Mucosa of rectum (tissue), 2 donors: ENCODE results near the gene SLC13A3.

Source experiments
- H3K27ac ChIP-seq, 2 donors: one replicate each; pipeline ENCODE4 v1.7.0; 2013; ENCODE audit warnings: inconsistent platforms in 2 of 2, low read depth in 2 of 2, low read length in 2 of 2
- H3K27me3 ChIP-seq, 2 donors: one replicate each; pipeline ENCODE4 v1.7.0; 2013; ENCODE audit warnings: low read length in 2 of 2; ENCODE audit not compliant: control insufficient read depth in 2 of 2, insufficient read depth in 2 of 2
- H3K36me3 ChIP-seq, 2 donors: one replicate each; pipeline ENCODE4 v1.7.0; 2013; ENCODE audit warnings: low read length in 2 of 2; ENCODE audit not compliant: control insufficient read depth in 2 of 2, insufficient read depth in 2 of 2
- H3K4me1 ChIP-seq, 2 donors: one replicate each; pipeline ENCODE4 v1.7.0; 2013; ENCODE audit warnings: low read length in 2 of 2, mild to moderate bottlenecking in 1 of 2; ENCODE audit not compliant: control insufficient read depth in 2 of 2, insufficient read depth in 2 of 2
- H3K4me3 ChIP-seq, 2 donors: one replicate each; pipeline ENCODE4 v1.7.0; 2013; ENCODE audit warnings: low read length in 2 of 2
- H3K9ac ChIP-seq, 2 donors: one replicate each; pipeline ENCODE4 v1.7.0; 2013; ENCODE audit warnings: low read length in 2 of 2, low read depth in 1 of 2, mild to moderate bottlenecking in 1 of 2
- H3K9me3 ChIP-seq, 2 donors: one replicate each; pipeline ENCODE4 v1.7.0; 2013; ENCODE audit warnings: low read length in 2 of 2; ENCODE audit not compliant: control insufficient read depth in 2 of 2
- donor health status: healthy.
- donor health status: Normal muscosa, but diverticular disease.

The SLC13A3 gene

DNA sequence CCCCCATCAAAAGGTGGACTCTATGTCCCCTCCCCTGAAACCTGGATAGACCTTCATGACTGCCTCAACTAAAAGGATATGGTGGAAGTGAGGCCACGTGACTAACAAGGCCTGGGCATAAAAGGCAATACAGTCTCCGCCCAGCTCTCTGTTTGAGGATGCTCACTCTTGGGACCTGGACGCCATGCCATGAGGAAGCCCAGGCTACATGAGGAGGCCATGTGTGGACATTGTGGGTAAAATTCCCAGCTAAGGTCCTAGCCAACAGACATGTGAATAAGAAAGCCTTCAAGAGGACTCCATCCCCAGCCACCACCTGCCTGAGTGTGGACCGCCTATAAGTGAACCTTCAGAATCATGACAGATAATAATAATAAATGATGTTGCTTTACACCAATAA is 130.7 kb downstream of the SLC13A3 start:
- no peak overlapping the region for H3K4me3 ChIP-seq
- no peaks in the 10 kb centered on the region for H3K4me1 ChIP-seq
- no peaks in the 10 kb centered on the region for H3K9me3 ChIP-seq
- H3K9ac ChIP-seq, result no peak overlapping the region
- peaks cover 0 to 4% of the 10 kb centered on the region in 2 donors for H3K27me3 ChIP-seq
- H3K36me3 ChIP-seq, result no peaks in the 10 kb centered on the region
- no peak overlapping the region for H3K27ac ChIP-seq

DNA sequence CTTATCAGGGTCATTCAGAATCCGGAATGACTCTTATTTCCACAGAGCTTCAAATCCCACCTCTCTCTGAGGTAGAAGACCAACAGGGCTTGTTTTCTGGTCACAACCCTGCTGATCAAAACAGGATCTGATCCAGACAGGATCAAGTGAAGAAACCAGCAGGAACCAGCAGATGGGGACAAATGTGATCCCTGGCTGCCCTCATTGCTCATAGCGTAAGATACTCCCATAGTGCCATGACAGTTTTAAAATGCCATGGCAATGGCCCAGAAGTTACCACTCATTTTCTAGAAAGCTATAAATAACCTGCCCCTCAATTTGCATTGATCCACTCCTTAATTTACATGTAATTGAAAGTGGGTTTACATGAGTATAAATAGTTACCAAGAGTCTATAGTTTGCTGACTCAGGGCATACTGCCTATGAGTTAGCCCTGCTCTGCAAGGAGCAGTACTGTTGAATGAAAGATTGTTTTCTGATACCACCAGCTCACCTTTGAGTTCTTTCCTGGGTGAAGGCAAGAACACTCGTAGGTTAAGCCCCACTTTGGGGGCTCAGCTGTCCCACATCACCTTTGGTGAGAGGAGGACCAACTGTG is 131.7 kb downstream of the SLC13A3 start:
- H3K4me1 ChIP-seq, result no peaks in the 10 kb centered on the region
- no peaks in the 10 kb centered on the region for H3K36me3 ChIP-seq
- peaks cover 0 to 4% of the 10 kb centered on the region in 2 donors for H3K27me3 ChIP-seq
- H3K27ac ChIP-seq, result no peak overlapping the region
- no peaks in the 10 kb centered on the region for H3K9me3 ChIP-seq
- no peak overlapping the region for H3K4me3 ChIP-seq
- H3K9ac ChIP-seq, result no peak overlapping the region

DNA sequence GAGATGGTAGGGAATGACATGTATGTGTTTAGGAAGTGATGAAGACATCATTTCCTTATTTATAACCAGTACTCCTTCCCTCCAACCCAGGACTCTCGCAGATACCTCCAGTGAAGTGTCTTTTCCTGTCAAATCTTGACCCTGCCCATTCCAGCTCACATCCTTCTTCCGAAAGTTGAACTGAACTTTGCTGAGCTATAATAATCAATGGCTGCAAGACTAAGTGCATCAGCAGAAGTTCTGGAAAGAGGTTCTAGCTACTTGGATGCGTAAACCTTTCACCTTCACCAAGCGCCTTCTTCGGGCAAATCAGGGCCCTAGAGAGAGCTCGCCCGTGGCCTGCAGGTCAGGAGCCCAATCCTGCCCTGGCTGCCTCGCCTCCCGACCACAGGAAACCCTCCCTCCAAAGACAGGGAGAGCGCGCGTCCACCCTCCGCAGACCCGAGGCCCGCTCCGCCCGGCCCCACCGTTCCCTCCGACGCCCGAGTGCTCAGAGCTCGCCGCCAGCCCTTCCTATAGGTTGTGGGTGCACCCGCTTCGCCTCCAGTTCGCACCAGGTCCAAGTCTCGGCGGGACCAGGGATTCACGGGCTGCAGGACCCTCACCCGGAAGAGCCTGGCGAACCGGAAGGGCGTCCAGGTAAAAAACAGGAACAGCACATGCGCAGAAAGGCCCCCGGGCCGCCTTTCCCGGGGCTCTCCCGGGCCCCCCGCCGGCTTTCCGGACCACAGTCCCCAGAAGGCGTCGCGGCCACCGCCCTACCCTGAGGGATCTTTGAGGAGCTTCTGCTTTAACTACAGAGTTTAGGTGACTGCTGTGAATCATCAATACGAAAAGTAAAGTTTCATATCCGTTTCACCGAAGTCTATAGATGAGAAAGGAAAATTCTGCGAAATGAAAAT is 138.1 kb downstream of the SLC13A3 start, which contains the start of gene ZNF334:
Gene ZNF334, minus strand, starts transcription at position 617 of the 902 bp plus-strand sequence. CDS start 1,457 bp downstream, outside the sequence.
- no peaks in the 10 kb centered on the region for H3K9me3 ChIP-seq
- H3K4me3 ChIP-seq, result peak within 1 kb of the TSS; percentile 57 to 83
- no peaks in the 10 kb centered on the region for H3K36me3 ChIP-seq
- H3K9ac ChIP-seq, result peak within 1 kb of the TSS; percentile 20 to 59
- peaks cover 4 to 7% of the 10 kb centered on the region in 2 donors for H3K27me3 ChIP-seq
- H3K4me1 ChIP-seq, result no peaks in the 10 kb centered on the region
- H3K27ac ChIP-seq, result peak within 1 kb of the TSS in 1 of 2 donors; percentile 28

DNA sequence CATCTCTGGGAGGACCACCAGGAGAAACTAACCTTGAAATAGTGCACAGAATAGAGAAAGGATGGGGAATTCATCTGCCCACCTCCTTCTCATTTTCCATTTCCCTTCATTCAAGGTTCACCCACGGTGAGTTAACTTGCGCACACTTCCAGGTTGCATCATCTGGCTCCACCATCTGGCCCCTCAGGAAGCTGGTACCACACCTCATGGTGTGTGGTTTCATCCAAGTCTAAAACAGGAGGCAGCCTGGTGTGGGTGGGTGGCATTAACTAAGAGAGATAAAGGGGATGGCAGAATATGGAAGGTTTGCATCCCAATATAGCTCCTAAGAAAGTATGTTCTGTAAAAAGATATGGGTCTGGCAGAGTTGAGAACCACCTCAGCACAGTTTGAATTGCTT is 141.7 kb downstream of the SLC13A3 start:
- H3K9me3 ChIP-seq, result no peaks in the 10 kb centered on the region
- no peak overlapping the region for H3K4me3 ChIP-seq
- peaks cover 0 to 8% of the 10 kb centered on the region in 2 donors for H3K27me3 ChIP-seq
- H3K36me3 ChIP-seq, result no peaks in the 10 kb centered on the region
- no peak overlapping the region for H3K9ac ChIP-seq
- no peak overlapping the region for H3K27ac ChIP-seq
- no peaks in the 10 kb centered on the region for H3K4me1 ChIP-seq
